ENCODE results near the gene EDARADD.

- no peak for TF ChIP-seq CTCF (IDR thresholded peaks at IDR 0.05)
- no peak for TF ChIP-seq EZH2 (IDR thresholded peaks at IDR 0.05)
- no peak for TF ChIP-seq EZH2phosphoT487 (IDR thresholded peaks at IDR 0.05)
Measured at GRCh38 chr1:236361909-236362590, 32.0 kb upstream of the EDARADD start.

Measured in neural progenitor cell (in vitro differentiated cells).